HCT116 (cell line): ENCODE data around the gene SYTL4. TPM values are rescaled to one million over a fixed set of nuclear protein-coding genes. Genes with fewer than 3 reads are reported as not detected.

Experiments used
- ATAC-seq: fragments of 200-7000 bp; cut with Tn5 transposase; 2 replicates; pipeline ENCODE4 v1.9.1; 2020; ENCODE audit warnings: mild to moderate bottlenecking, moderate library complexity
- BruUV-seq: library from RNA; stranded (reverse); fragments of 400-500 nt; replicated peaks from 2 replicates; lab custom pipeline; 2021; lab: Mats Ljungman, UMichigan
- CTCF ChIA-PET: fragments of 300-600 bp; sonication (Branson Sonifier 250); formaldehyde crosslinking; loops from one replicate; lab custom pipeline; 2021; ENCODE audit warnings: antibody characterized with exemption; lab: Charles Lee
- POLR2A ChIA-PET: fragments of 300-600, 350-600 bp; sonication (Branson Sonifier 250); formaldehyde crosslinking; loops from one replicate; lab custom pipeline; 2021; ENCODE audit warnings: antibody characterized with exemption; lab: Charles Lee
- RAD21 ChIA-PET, 2 experiments: fragments of 300-600 bp; sonication (Branson Sonifier 250); formaldehyde crosslinking; loops; one replicate each; lab custom pipeline; 2023; ENCODE audit warnings: low total read pairs in 2 of 2; ENCODE audit not compliant: uncharacterized antibody in 2 of 2, unreplicated experiment in 2 of 2, low non-redundant PET in 1 of 2; lab: Charles Lee
- DNase-seq: peaks from one replicate; pipeline ENCODE4 v3.0.0-alpha.2; 2010; ENCODE audit warnings: low read depth, low spot score
- H2AFZ ChIP-seq: fragments of 200-600 bp; shearing (Covaris generic), sonication (generic); 2 replicates; pipeline ENCODE4 v1.6.1; 2017; ENCODE audit warnings: low read depth, mixed run types, mixed read lengths, antibody characterized with exemption, low read length; ENCODE audit not compliant: poor library complexity, severe bottlenecking
- H3K27ac ChIP-seq: 2 replicates; pipeline ENCODE4 v1.5.1; 2012; ENCODE audit warnings: low read depth, low read length
- H3K27me3 ChIP-seq: fragments of 200-600 bp; sonication (generic); 2 replicates; pipeline ENCODE4 v1.6.1; 2016; ENCODE audit warnings: mixed run types, low read length, mixed read lengths; ENCODE audit not compliant: insufficient read depth
- H3K36me3 ChIP-seq, 2 experiments: fragments of 200-500 bp in 1 of 2; fragments of 200-600 bp in 1 of 2; sonication (Bioruptor generic) in 1 of 2; sonication (generic) in 1 of 2; 2 replicates each; pipeline versions ENCODE4 v1.5.1 to v1.6.1; 2014 to 2016; ENCODE audit warnings: low read length in 2 of 2, inconsistent platforms in 1 of 2, mixed read lengths in 1 of 2, mixed run types in 1 of 2; ENCODE audit not compliant: insufficient read depth in 2 of 2, control insufficient read depth in 1 of 2
- H3K4me1 ChIP-seq, 2 experiments: fragments of 200-600 bp in 1 of 2; sonication (generic) in 1 of 2; 2 replicates each; pipeline versions ENCODE4 v1.5.1 to v1.6.1; 2012 to 2017; ENCODE audit warnings: low read length in 2 of 2, inconsistent platforms in 1 of 2, mild to moderate bottlenecking in 1 of 2, mixed read lengths in 1 of 2, mixed run types in 1 of 2, moderate library complexity in 1 of 2; ENCODE audit not compliant: insufficient read depth in 2 of 2, control insufficient read depth in 1 of 2
- H3K4me2 ChIP-seq: fragments of 200-600 bp; sonication (generic); 2 replicates; pipeline ENCODE4 v1.6.1; 2017; ENCODE audit warnings: mixed run types, low read length, mixed read lengths
- H3K4me3 ChIP-seq, 2 experiments: fragments of 200-600 bp in 1 of 2; sonication (generic) in 1 of 2; replicated peaks in 1 of 2; 2 replicates each; pipeline ENCODE4 v1.5.1; 2011 to 2016; ENCODE audit warnings: low read length in 2 of 2, control low read depth in 1 of 2, low read depth in 1 of 2, mild to moderate bottlenecking in 1 of 2, mixed read lengths in 1 of 2, mixed run types in 1 of 2
- H3K79me2 ChIP-seq: fragments of 200-600 bp; sonication (generic); 2 replicates; pipeline ENCODE4 v1.6.1; 2017; ENCODE audit warnings: mild to moderate bottlenecking, mixed run types, low read length, moderate library complexity, mixed read lengths; ENCODE audit not compliant: insufficient read depth
- H3K9ac ChIP-seq: fragments of 200-600 bp; sonication (generic); 2 replicates; pipeline ENCODE4 v1.6.1; 2016; ENCODE audit warnings: low read length, mixed read lengths
- H3K9me2 ChIP-seq: fragments of 200-600 bp; sonication (generic), shearing (Covaris generic); 2 replicates; pipeline ENCODE4 v1.6.1; 2017; ENCODE audit warnings: mixed run types, mild to moderate bottlenecking, moderate library complexity; ENCODE audit not compliant: insufficient read depth
- H3K9me3 ChIP-seq, 2 experiments: fragments of 200-500 bp in 1 of 2; fragments of 200-600 bp in 1 of 2; sonication (Bioruptor generic) in 1 of 2; sonication (generic) in 1 of 2; 2 replicates each; pipeline ENCODE4 v1.6.1; 2014 to 2017; ENCODE audit warnings: low read length in 2 of 2, mixed read lengths in 2 of 2, inconsistent platforms in 1 of 2, low read depth in 1 of 2, mild to moderate bottlenecking in 1 of 2, mixed run types in 1 of 2, moderate library complexity in 1 of 2; ENCODE audit not compliant: control insufficient read depth in 1 of 2, insufficient read depth in 1 of 2
- H4K20me1 ChIP-seq: fragments of 200-600 bp; sonication (generic), shearing (Covaris generic); 2 replicates; pipeline ENCODE4 v1.6.1; 2017; ENCODE audit warnings: mixed run types, mild to moderate bottlenecking, moderate library complexity; ENCODE audit not compliant: insufficient read depth
- CTCF ChIP-seq, 3 experiments: fragments of 200-600 bp in 1 of 3; sonication (generic) in 1 of 3; IDR thresholded peaks in 2 of 3; conservative IDR thresholded peaks in 1 of 3; 2 replicates each; pipeline ENCODE4 v1.5.1; 2012 to 2017; ENCODE audit warnings: low read depth in 2 of 3, low read length in 2 of 3, antibody characterized with exemption in 1 of 3, borderline replicate concordance in 1 of 3, control low read depth in 1 of 3, mild to moderate bottlenecking in 1 of 3, mixed read lengths in 1 of 3, mixed run types in 1 of 3, moderate library complexity in 1 of 3; ENCODE audit not compliant: insufficient read depth in 1 of 3
- SRF ChIP-seq: IDR thresholded peaks from 2 replicates; pipeline ENCODE4 v1.6.1; 2012; ENCODE audit warnings: low read depth
- TCF7L2 ChIP-seq: IDR thresholded peaks from 2 replicates; pipeline ENCODE4 v1.7.0; 2011; ENCODE audit warnings: borderline replicate concordance, inconsistent platforms; ENCODE audit not compliant: insufficient read depth, insufficient read length; ENCODE audit errors: extremely low read depth
- YY1 ChIP-seq: IDR thresholded peaks from 2 replicates; pipeline ENCODE4 v1.6.1; 2011; ENCODE audit warnings: low read length, low read depth, moderate library complexity, mild to moderate bottlenecking; ENCODE audit not compliant: insufficient replicate concordance; ENCODE audit errors: extremely low read depth
- ZNF274 ChIP-seq: fragments of 200-500 bp; sonication (Bioruptor generic); IDR thresholded peaks from 2 replicates; pipeline ENCODE4 v1.6.1; 2014; ENCODE audit warnings: mild to moderate bottlenecking, low read depth, low read length, inconsistent platforms
- intact Hi-C: fragments of 100-400 bp; cut with micrococcal nuclease; formaldehyde crosslinking; loops from 2 replicates; pipeline ENCODE4 v1.10.0; 2022
- total RNA-seq: library from RNA; stranded (reverse); gene quantifications from one replicate; pipeline ENCODE4 v1.2.1, GENCODE V29; 2021; ENCODE audit not compliant: unreplicated experiment
- TF ChIP-seq, protein P1 (sequence below): IDR thresholded peaks from 2 replicates; pipeline ENCODE4 v1.6.1; 2011; ENCODE audit warnings: mild to moderate bottlenecking, low read length, moderate library complexity; ENCODE audit not compliant: insufficient replicate concordance; ENCODE audit errors: extremely low read depth

The SYTL4 gene
- total RNA-seq, 1 experiment from 2014 or later = 8.8 TPM

GRCh38 chrX:100643956-100644860, 87.7 kb downstream of the SYTL4 start, which contains the start of gene SRPX2 (continued):
- TF ChIP-seq CTCF (IDR thresholded peaks at IDR 0.05 in 2 of 3, conservative IDR thresholded peaks at IDR 0.05 in 1 of 3; ENCODE audit: borderline replicate concordance in 1 of 3, insufficient read depth in 1 of 3, low read depth in 2 of 3, low read length in 2 of 3) = no peak

- Histone ChIP-seq H3K9me2 (no peaks in the 10 kb centered on the region), H4K20me1 (no peaks in the 10 kb centered on the region), H3K4me1 (peaks cover 23 to 55% of the 10 kb centered on the region in 2 experiments), H3K9ac (0 out of 2 replicates have a peak overlapping the region, but pooled peaks have one; percentile 42), H3K4me3 (0 out of 4 replicates have a peak overlapping the region, but pooled peaks of 1 of the 2 experiments have one; percentile 52), H3K4me2 (peak overlapping the region; percentile 75), H3K27ac (peak overlapping the region; percentile 30; the same call in 1 of the 2 replicates), H2AFZ (no peak overlapping the region), H3K27me3 (no peaks in the 10 kb centered on the region), H3K36me3 (no peaks in the 10 kb centered on the region), H3K79me2 (no peaks in the 10 kb centered on the region), H3K9me3 (no peaks in the 10 kb centered on the region)
- intact Hi-C loops = no loop called here
- ATAC-seq (no peak), DNase-seq (no peak)
- ChIA-PET POLR2A (interaction anchor here (0.6 kb wide), 1 partner anchor 66 kb away, joined by 3 read pairs; no protein-coding TSS in a partner anchor), CTCF (no interaction called here), RAD21 (no interaction called here)
- TF ChIP-seq CTCF (IDR thresholded peaks at IDR 0.05 in 2 of 3, conservative IDR thresholded peaks at IDR 0.05 in 1 of 3; ENCODE audit: borderline replicate concordance in 1 of 3, insufficient read depth in 1 of 3, low read depth in 2 of 3, low read length in 2 of 3) (no peak), TCF7L2 (no peak), SRF (no peak), ZNF274 (no peak), YY1 (no peak)
- TF ChIP-seq, protein P1, sequence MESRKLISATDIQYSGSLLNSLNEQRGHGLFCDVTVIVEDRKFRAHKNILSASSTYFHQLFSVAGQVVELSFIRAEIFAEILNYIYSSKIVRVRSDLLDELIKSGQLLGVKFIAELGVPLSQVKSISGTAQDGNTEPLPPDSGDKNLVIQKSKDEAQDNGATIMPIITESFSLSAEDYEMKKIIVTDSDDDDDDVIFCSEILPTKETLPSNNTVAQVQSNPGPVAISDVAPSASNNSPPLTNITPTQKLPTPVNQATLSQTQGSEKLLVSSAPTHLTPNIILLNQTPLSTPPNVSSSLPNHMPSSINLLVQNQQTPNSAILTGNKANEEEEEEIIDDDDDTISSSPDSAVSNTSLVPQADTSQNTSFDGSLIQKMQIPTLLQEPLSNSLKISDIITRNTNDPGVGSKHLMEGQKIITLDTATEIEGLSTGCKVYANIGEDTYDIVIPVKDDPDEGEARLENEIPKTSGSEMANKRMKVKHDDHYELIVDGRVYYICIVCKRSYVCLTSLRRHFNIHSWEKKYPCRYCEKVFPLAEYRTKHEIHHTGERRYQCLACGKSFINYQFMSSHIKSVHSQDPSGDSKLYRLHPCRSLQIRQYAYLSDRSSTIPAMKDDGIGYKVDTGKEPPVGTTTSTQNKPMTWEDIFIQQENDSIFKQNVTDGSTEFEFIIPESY = no peak
- BruUV-seq = no TSS peak
These were observed 88.7 kb downstream of the SYTL4 start for GRCh38 chrX:100643212-100643611.
